H1 (cell line): ENCODE data around the gene SLC9C1. TPM values are rescaled to one million over a fixed set of nuclear protein-coding genes. Genes with fewer than 3 reads are reported as not detected.

Source experiments
- CTCF ChIA-PET: fragments of 300-600 bp; sonication (Branson Sonifier 250); formaldehyde crosslinking; loops from one replicate; lab custom pipeline; 2021; ENCODE audit not compliant: partially characterized antibody; lab: Charles Lee
- POLR2A ChIA-PET: fragments of 300-600 bp; sonication (Branson Sonifier 250); formaldehyde crosslinking; loops from one replicate; lab custom pipeline; 2021; ENCODE audit warnings: inconsistent platforms; ENCODE audit not compliant: partially characterized antibody; lab: Charles Lee
- DNase-seq, 2 experiments: peaks; one replicate each; pipeline versions ENCODE4 v3.0.0 to v3.0.0-alpha.2; 2010 to 2022; ENCODE audit warnings: low spot score in 2 of 2, low read depth in 1 of 2, mixed read lengths in 1 of 2
- FAIRE-seq: peaks from 2 replicates; lab custom pipeline; 2011; peaks lifted over from hg19 to GRCh38; lab: Jason Lieb, UNC
- H2AFZ ChIP-seq: 2 replicates; pipeline ENCODE4 v1.8.1; 2012; ENCODE audit warnings: low read length, inconsistent platforms
- H2AK5ac ChIP-seq: 2 replicates; pipeline ENCODE4 v1.6.1; 2013; ENCODE audit warnings: low read depth, low read length
- H2BK120ac ChIP-seq: replicated peaks from 2 replicates; pipeline ENCODE3; 2013; ENCODE audit warnings: low read depth, low read length, inconsistent platforms
- H2BK12ac ChIP-seq: 2 replicates; pipeline ENCODE4 v1.6.1; 2013; ENCODE audit warnings: low read depth, low read length
- H2BK15ac ChIP-seq: 2 replicates; pipeline ENCODE4 v1.6.1; 2013; ENCODE audit warnings: low read length
- H2BK20ac ChIP-seq: 2 replicates; pipeline ENCODE4 v1.6.1; 2013; ENCODE audit warnings: low read length
- H2BK5ac ChIP-seq: 2 replicates; pipeline ENCODE4 v1.6.1; 2013; ENCODE audit warnings: low read depth, low read length
- H3K14ac ChIP-seq: 2 replicates; pipeline ENCODE4 v1.6.1; 2013; ENCODE audit warnings: inconsistent platforms; ENCODE audit not compliant: insufficient read length
- H3K18ac ChIP-seq: 2 replicates; pipeline ENCODE4 v1.6.1; 2013; ENCODE audit warnings: low read length; ENCODE audit errors: extremely low read depth
- H3K23ac ChIP-seq: 2 replicates; pipeline ENCODE4 v1.6.1; 2013; ENCODE audit warnings: inconsistent platforms; ENCODE audit not compliant: insufficient read length
- H3K23me2 ChIP-seq: 2 replicates; pipeline ENCODE4 v1.6.1; 2013; ENCODE audit warnings: low read depth, low read length
- H3K27ac ChIP-seq: 2 replicates; pipeline ENCODE4 v1.6.1; 2011; ENCODE audit warnings: low read depth, low read length, inconsistent platforms
- H3K27me3 ChIP-seq, 4 experiments: replicated peaks in 1 of 4; 1 replicate in 1 of 4; 2 replicates in 3 of 4; pipeline versions ENCODE4 v1.6.1 to v1.8.1; 2011 to 2013; ENCODE audit warnings: low read length in 3 of 4, mild to moderate bottlenecking in 3 of 4, inconsistent platforms in 2 of 4, mixed read lengths in 2 of 4, moderate library complexity in 1 of 4; ENCODE audit not compliant: control insufficient read depth in 3 of 4, insufficient read depth in 3 of 4; ENCODE audit errors: extremely low read depth in 1 of 4
- H3K36me3 ChIP-seq, 4 experiments: 2 replicates each; pipeline versions ENCODE4 v1.6.1 to v1.8.1; 2011 to 2013; ENCODE audit warnings: mild to moderate bottlenecking in 4 of 4, low read length in 3 of 4, moderate library complexity in 2 of 4, control low read depth in 1 of 4, inconsistent platforms in 1 of 4; ENCODE audit not compliant: insufficient read depth in 4 of 4, control insufficient read depth in 2 of 4
- H3K4ac ChIP-seq: replicated peaks from 2 replicates; pipeline ENCODE3; 2013; ENCODE audit warnings: low read length, low read depth, mixed read lengths, inconsistent platforms; ENCODE audit not compliant: insufficient read length
- H3K4me1 ChIP-seq, 4 experiments: replicated peaks in 1 of 4; 1 replicate in 1 of 4; 2 replicates in 3 of 4; pipeline versions ENCODE4 v1.6.1 to v1.8.1; 2011 to 2013; ENCODE audit warnings: low read length in 3 of 4, inconsistent platforms in 2 of 4, mixed read lengths in 1 of 4; ENCODE audit not compliant: insufficient read depth in 4 of 4, control insufficient read depth in 3 of 4
- H3K4me2 ChIP-seq, 2 experiments: 2 replicates each; pipeline versions ENCODE4 v1.6.1 to v1.8.1; 2011 to 2013; ENCODE audit warnings: low read depth in 2 of 2, low read length in 2 of 2, control low read depth in 1 of 2, inconsistent platforms in 1 of 2, mild to moderate bottlenecking in 1 of 2; ENCODE audit not compliant: insufficient read depth in 1 of 2
- H3K4me3 ChIP-seq, 4 experiments: fragments of 200-600, 300-600 bp in 1 of 4; sonication (generic), shearing (Covaris generic), sonication (Bioruptor Twin) in 1 of 4; 2 replicates each; pipeline versions ENCODE4 v1.5.1 to v1.8.1; 2011 to 2016; ENCODE audit warnings: low read length in 4 of 4, low read depth in 3 of 4, control low read depth in 2 of 4, inconsistent platforms in 2 of 4, mild to moderate bottlenecking in 2 of 4, mixed read lengths in 1 of 4, moderate library complexity in 1 of 4; ENCODE audit not compliant: insufficient read depth in 2 of 4; ENCODE audit errors: extremely low read depth in 1 of 4
- H3K56ac ChIP-seq: replicated peaks from 2 replicates; pipeline ENCODE3; 2013; ENCODE audit warnings: low read depth, mild to moderate bottlenecking, mixed read lengths, low read length, inconsistent platforms; ENCODE audit not compliant: insufficient read length
- H3K79me1 ChIP-seq: 2 replicates; pipeline ENCODE4 v1.6.1; 2013; ENCODE audit warnings: low read depth, low read length, control low read depth
- H3K79me2 ChIP-seq, 2 experiments: 2 replicates each; pipeline versions ENCODE4 v1.6.1 to v1.8.1; 2012 to 2013; ENCODE audit warnings: low read length in 2 of 2, mild to moderate bottlenecking in 2 of 2, inconsistent platforms in 1 of 2; ENCODE audit not compliant: insufficient read depth in 2 of 2, control insufficient read depth in 1 of 2
- H3K9ac ChIP-seq, 4 experiments: replicated peaks in 1 of 4; 1 replicate in 1 of 4; 2 replicates in 3 of 4; pipeline versions ENCODE4 v1.6.1 to v1.8.1; 2011 to 2013; ENCODE audit warnings: low read depth in 3 of 4, low read length in 3 of 4, control low read depth in 2 of 4, mild to moderate bottlenecking in 2 of 4, moderate library complexity in 2 of 4, inconsistent platforms in 1 of 4; ENCODE audit errors: extremely low read depth in 1 of 4
- H3K9me3 ChIP-seq, 2 experiments: 2 replicates each; pipeline versions ENCODE4 v1.6.1 to v1.8.1; 2012 to 2013; ENCODE audit warnings: mild to moderate bottlenecking in 2 of 2, moderate library complexity in 2 of 2, control low read depth in 1 of 2, inconsistent platforms in 1 of 2, low read depth in 1 of 2, low read length in 1 of 2, mixed read lengths in 1 of 2; ENCODE audit not compliant: insufficient read depth in 2 of 2
- H4K20me1 ChIP-seq, 2 experiments: replicated peaks in 1 of 2; 2 replicates each; pipeline versions ENCODE3 to v1.8.1; 2011 to 2013; ENCODE audit warnings: inconsistent platforms in 2 of 2, low read length in 2 of 2, mild to moderate bottlenecking in 1 of 2; ENCODE audit not compliant: insufficient read depth in 2 of 2, control insufficient read depth in 1 of 2
- H4K5ac ChIP-seq: 2 replicates; pipeline ENCODE4 v1.6.1; 2013; ENCODE audit warnings: low read length, low read depth, mixed read lengths, inconsistent platforms; ENCODE audit not compliant: insufficient read length
- H4K8ac ChIP-seq: 2 replicates; pipeline ENCODE4 v1.8.0; 2013; ENCODE audit warnings: mild to moderate bottlenecking, moderate library complexity, low read length, inconsistent platforms; ENCODE audit not compliant: insufficient read depth; ENCODE audit errors: extremely low read depth
- H4K91ac ChIP-seq: replicated peaks from 2 replicates; pipeline ENCODE3; 2013; ENCODE audit warnings: low read length, mixed read lengths, inconsistent platforms; ENCODE audit not compliant: insufficient read length
- ASH2L ChIP-seq: fragments of 200-600, 300-600 bp; sonication (generic); IDR thresholded peaks from one replicate; pipeline ENCODE4 v1.7.1; 2017; ENCODE audit warnings: low read length
- BRCA1 ChIP-seq: IDR thresholded peaks from 2 replicates; pipeline ENCODE4 v1.6.1; 2012; ENCODE audit warnings: low read depth, low read length, improper control_type of control experiment
- CBX8 ChIP-seq: fragments of 300-800, 300-1000 bp; sonication (generic); IDR thresholded peaks from 2 replicates; pipeline ENCODE4 v1.7.1; 2016; ENCODE audit warnings: low read depth, low read length, borderline replicate concordance
- EGR1 ChIP-seq: IDR thresholded peaks from 2 replicates; pipeline ENCODE4 v1.6.1; 2011; ENCODE audit warnings: low read depth, low read length, borderline replicate concordance
- MAFK ChIP-seq: IDR thresholded peaks from 2 replicates; pipeline ENCODE4 v1.6.1; 2012; ENCODE audit warnings: low read depth, mild to moderate bottlenecking, improper control_type of control experiment, low read length
- NRF1 ChIP-seq: IDR thresholded peaks from 2 replicates; pipeline ENCODE4 v1.6.1; 2011; ENCODE audit warnings: mild to moderate bottlenecking, low read depth, low read length, improper control_type of control experiment
- POLR2A ChIP-seq, 2 experiments: IDR thresholded peaks; 1 replicate in 1 of 2; 2 replicates in 1 of 2; pipeline ENCODE4 v1.6.1; 2011; ENCODE audit warnings: low read depth in 2 of 2, low read length in 2 of 2, mild to moderate bottlenecking in 2 of 2; ENCODE audit errors: control extremely low read depth in 1 of 2
- RFX5 ChIP-seq: IDR thresholded peaks from 2 replicates; pipeline ENCODE4 v1.6.1; 2011; ENCODE audit warnings: low read depth, low read length, improper control_type of control experiment, borderline replicate concordance
- SIX5 ChIP-seq: IDR thresholded peaks from 2 replicates; pipeline ENCODE4 v1.6.1; 2011; ENCODE audit warnings: mild to moderate bottlenecking, low read depth, low read length
- TAF7 ChIP-seq: optimal IDR thresholded peaks from 2 replicates; pipeline ENCODE3; 2011; ENCODE audit warnings: low read depth, mild to moderate bottlenecking, inconsistent platforms, low read length, moderate library complexity, borderline replicate concordance
- WGBS, 2 experiments: shearing (Covaris generic) in 1 of 2; methylation state at CpG; one replicate each; pipeline versions ENCODE4 v1.1.6 to v1.1.7; 2013 to 2015; ENCODE audit warnings: low lambda C conversion rate in 2 of 2, mixed read lengths in 2 of 2, inconsistent platforms in 1 of 2, low coverage in 1 of 2, missing lambda C conversion rate in 1 of 2; ENCODE audit not compliant: insufficient replicate concordance in 2 of 2, insufficient coverage in 1 of 2, insufficient read length in 1 of 2; ENCODE audit errors: extremely low coverage in 1 of 2, missing lambda C conversion rate in 1 of 2; 5-methylcytosine and 5-hydroxymethylcytosine counted together
- polyA plus RNA-seq, 7 experiments: library from polyadenylated mRNA; depleted of rRNA in 3 of 7; stranded (reverse) in 5 of 7; unstranded in 2 of 7; fragments of >200 nt in 5 of 7; fragments of 200-250 nt in 2 of 7; gene quantifications; 1 replicate in 5 of 7; 2 replicates in 1 of 7; 4 replicates in 1 of 7; pipeline versions ENCODE4 v1.2.1 to v1.2.3, GENCODE V29; 2011 to 2013; ENCODE audit warnings: missing spikeins in 2 of 7, mixed read lengths in 2 of 7
- total RNA-seq: library from RNA; stranded (reverse); fragmentation: NEBNext Ultra II Directional; extraction: Animal tissue kit (Norgen Biotek cat#: 25700); gene quantifications from 2 replicates; pipeline ENCODE4 v1.2.1, GENCODE V29; 2021
- TF ChIP-seq, protein P1 (sequence below): IDR thresholded peaks from 2 replicates; pipeline ENCODE4 v1.6.1; 2011; ENCODE audit warnings: low read depth, mild to moderate bottlenecking, low read length; ENCODE audit not compliant: insufficient read depth
- TF ChIP-seq, protein P2 (sequence below): IDR thresholded peaks from 2 replicates; pipeline ENCODE4 v1.6.1; 2012; ENCODE audit warnings: low read length, inconsistent platforms

SLC9C1 gene
- total and polyA plus RNA-seq, 2 of the 8 experiments (the other 6 are each of a cell fraction or from before 2014, with no cell fraction given): 0.15 to 0.24 TPM

- Histone ChIP-seq H3K27ac (no peak overlapping the region), H3K4me1 (peaks cover 0 to 2% (median 0%) of the 10 kb centered on the region in 4 experiments; a peak in 1 of 7 replicates), H3K27me3 (no peaks in the 10 kb centered on the region), H3K4me2 (no peak overlapping the region), H3K4me3 (no peak overlapping the region), H3K23ac (no peak overlapping the region), H2BK12ac (no peak overlapping the region), H3K56ac (no peak overlapping the region), H2BK5ac (no peak overlapping the region), H3K18ac (no peak overlapping the region), H2AK5ac (no peak overlapping the region), H3K79me1 (no peaks in the 10 kb centered on the region), H4K8ac (no peak overlapping the region), H3K9ac (no peak overlapping the region), H3K14ac (no peak overlapping the region), H3K23me2 (no peaks in the 10 kb centered on the region), H4K91ac (no peak overlapping the region), H4K5ac (no peak overlapping the region), H3K9me3 (peaks cover 14 to 21% of the 10 kb centered on the region in 2 experiments), H2AFZ (no peak overlapping the region), H3K79me2 (no peaks in the 10 kb centered on the region), H3K36me3 (peaks cover 0 to 5% (median 0%) of the 10 kb centered on the region in 4 experiments; a peak in 1 of 8 replicates), H2BK120ac (no peak overlapping the region), H2BK20ac (no peak overlapping the region), H3K4ac (no peak overlapping the region), H2BK15ac (no peak overlapping the region), H4K20me1 (no peaks in the 10 kb centered on the region)
- 100% methylated on average over 1 of the region's 1 CpG; no CpG with 5 or more reads in 1 of the 2 experiments for WGBS, 2 experiments
- POLR2A ChIA-PET: no interaction called here
- no peak for DNase-seq
- CTCF ChIA-PET: interaction anchor here (1.5 kb wide), 1 partner anchor 11 kb away, joined by 7 read pairs; no protein-coding TSS in a partner anchor
- no peak for FAIRE-seq
- TF ChIP-seq, protein P1, sequence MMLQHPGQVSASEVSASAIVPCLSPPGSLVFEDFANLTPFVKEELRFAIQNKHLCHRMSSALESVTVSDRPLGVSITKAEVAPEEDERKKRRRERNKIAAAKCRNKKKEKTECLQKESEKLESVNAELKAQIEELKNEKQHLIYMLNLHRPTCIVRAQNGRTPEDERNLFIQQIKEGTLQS: no peak
- TF ChIP-seq RFX5 (no peak), ASH2L (no peak), CBX8 (no peak), EGR1 (no peak), SIX5 (no peak), MAFK (no peak), NRF1 (no peak), TAF7 (no peak), POLR2A (IDR thresholded peaks at IDR 0.05; ENCODE audit: control extremely low read depth in 1 of 2, low read depth in 2 of 2, low read length in 2 of 2) (no peak), BRCA1 (no peak)
- TF ChIP-seq, protein P2, sequence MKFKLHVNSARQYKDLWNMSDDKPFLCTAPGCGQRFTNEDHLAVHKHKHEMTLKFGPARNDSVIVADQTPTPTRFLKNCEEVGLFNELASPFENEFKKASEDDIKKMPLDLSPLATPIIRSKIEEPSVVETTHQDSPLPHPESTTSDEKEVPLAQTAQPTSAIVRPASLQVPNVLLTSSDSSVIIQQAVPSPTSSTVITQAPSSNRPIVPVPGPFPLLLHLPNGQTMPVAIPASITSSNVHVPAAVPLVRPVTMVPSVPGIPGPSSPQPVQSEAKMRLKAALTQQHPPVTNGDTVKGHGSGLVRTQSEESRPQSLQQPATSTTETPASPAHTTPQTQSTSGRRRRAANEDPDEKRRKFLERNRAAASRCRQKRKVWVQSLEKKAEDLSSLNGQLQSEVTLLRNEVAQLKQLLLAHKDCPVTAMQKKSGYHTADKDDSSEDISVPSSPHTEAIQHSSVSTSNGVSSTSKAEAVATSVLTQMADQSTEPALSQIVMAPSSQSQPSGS: no peak
Observed at GRCh38 chr3:112149136-112149535, 144.9 kb downstream of the SLC9C1 start.
